NCI-H510A (cell line): ENCODE measurements around the gene CR1.
"Not testable (repeated sequence)": the region's sequence is repeated elsewhere in the genome, so short reads cannot be mapped to it uniquely, and the experiment has no call there.

Experiments
- DNase-seq: peaks from one replicate; lab custom pipeline; 2025; lab: John Stamatoyannopoulos, UW

CR1 gene

GRCh38 chr1:207495801-207496792, at the start of gene CR1:
Gene CR1, plus strand, starts transcription at chr1:207496157. Its CDS starts 111 bp downstream, at chr1:207496268.
- DNase-seq, result no peak

- no peak for DNase-seq
These were observed 42.3 kb upstream of the CR1 start for GRCh38 chr1:207453710-207454045.

GRCh38 chr1:207454046-207454964, 41.7 kb upstream of the CR1 start, which contains the start of gene CR2:
Gene CR2, plus strand, starts transcription at chr1:207454328. Its CDS starts 91 bp downstream, at chr1:207454419.
- DNase-seq, result peak; percentile 32

GRCh38 chr1:207455183-207455754, 40.7 kb upstream of the CR1 start:
- DNase-seq, result no peak

GRCh38 chr1:207458414-207458813, 37.5 kb upstream of the CR1 start:
- no peak for DNase-seq

- DNase-seq, result no peak
These were observed 36.9 kb upstream of the CR1 start for GRCh38 chr1:207459008-207459407.

- no peak for DNase-seq
These were observed 34.3 kb upstream of the CR1 start for GRCh38 chr1:207461649-207462048.

- DNase-seq, result no peak
These were observed 33.4 kb upstream of the CR1 start for GRCh38 chr1:207462535-207462934.

- no peak for DNase-seq
These were observed 32.9 kb upstream of the CR1 start for GRCh38 chr1:207463021-207463420.

- DNase-seq, result no peak
These were observed 32.4 kb upstream of the CR1 start for GRCh38 chr1:207463571-207463970.

- DNase-seq, result no peak
These were observed 25.0 kb upstream of the CR1 start for GRCh38 chr1:207470927-207471326.

GRCh38 chr1:207474210-207474609, 21.7 kb upstream of the CR1 start:
- DNase-seq, result no peak

- DNase-seq, result no peak
These were observed 9.8 kb upstream of the CR1 start for GRCh38 chr1:207486198-207486597.

- DNase-seq, result no peak
These were observed 8.3 kb upstream of the CR1 start for GRCh38 chr1:207487636-207488035.

GRCh38 chr1:207493212-207493611, 2.7 kb upstream of the CR1 start:
- no peak for DNase-seq

GRCh38 chr1:207494171-207494570, 1.8 kb upstream of the CR1 start:
- DNase-seq, result no peak

- DNase-seq, result not testable (repeated sequence)
These were observed 676 bp upstream of the CR1 start for GRCh38 chr1:207495281-207495680.

GRCh38 chr1:207497941-207498340, 2.0 kb downstream of the CR1 start:
- no peak for DNase-seq

- peak; percentile 44 for DNase-seq
These were observed 3.6 kb downstream of the CR1 start for GRCh38 chr1:207499573-207499972.

GRCh38 chr1:207500306-207500705, 4.3 kb downstream of the CR1 start:
- DNase-seq, result no peak

GRCh38 chr1:207501071-207501470, 5.1 kb downstream of the CR1 start:
- no peak for DNase-seq

- no peak for DNase-seq
These were observed 6.8 kb downstream of the CR1 start for GRCh38 chr1:207502726-207503125.
